T-cell (primary cell): ENCODE data around the gene FAM234B. TPM values are rescaled to one million over a fixed set of nuclear protein-coding genes. Genes with fewer than 3 reads are reported as not detected.

Experiments
- ATAC-seq, 4 experiments: fragments of 200-7000 bp in 3 of 4; fragments of 150-1000 bp in 1 of 4; cut with Tn5 transposase; replicated peaks in 1 of 4; 1 replicate in 3 of 4; 2 replicates in 1 of 4; pipeline ENCODE4 v1.10.0; 2021; ENCODE audit warnings: moderate library complexity in 3 of 4, mild to moderate bottlenecking in 2 of 4, moderate number of reproducible peaks in 1 of 4
- CTCF ChIA-PET, 2 donors: fragments of 300-600 bp; sonication (Branson Sonifier 250); formaldehyde crosslinking; loops; one replicate each; lab custom pipeline; 2022; ENCODE audit warnings: antibody characterized with exemption in 2 of 2; lab: Charles Lee
- POLR2A ChIA-PET, 2 donors: fragments of 300-600 bp; sonication (Branson Sonifier 250); formaldehyde crosslinking; loops; one replicate each; lab custom pipeline; 2022; ENCODE audit warnings: antibody characterized with exemption in 2 of 2; lab: Charles Lee
- DNase-seq, 35 experiments: peaks; one replicate each; pipeline versions ENCODE4 v3.0.0 to v3.0.0-alpha.2; 2013 to 2023
- H3K27ac ChIP-seq: one replicate; pipeline ENCODE4 v1.5.1; 2013; ENCODE audit warnings: low read length
- H3K27me3 ChIP-seq, 2 experiments: replicated peaks in 1 of 2; 1 replicate in 1 of 2; 2 replicates in 1 of 2; pipeline versions ENCODE4 v1.6.1 to v1.7.0; 2013; ENCODE audit warnings: low read length in 1 of 2, mixed read lengths in 1 of 2; ENCODE audit not compliant: control insufficient read depth in 2 of 2, insufficient read depth in 2 of 2; ENCODE audit errors: extremely low read depth in 1 of 2
- H3K36me3 ChIP-seq, 2 donors: 1 replicate in 1 of 2; 2 replicates in 1 of 2; pipeline versions ENCODE4 v1.6.1 to v1.7.0; 2013; ENCODE audit warnings: low read length in 1 of 2; ENCODE audit not compliant: control insufficient read depth in 2 of 2, insufficient read depth in 1 of 2; ENCODE audit errors: extremely low read depth in 1 of 2
- H3K4me1 ChIP-seq, 2 experiments: 1 replicate in 1 of 2; 2 replicates in 1 of 2; pipeline versions ENCODE4 v1.6.1 to v1.7.0; 2013; ENCODE audit warnings: low read length in 2 of 2, mixed read lengths in 1 of 2; ENCODE audit not compliant: insufficient read depth in 2 of 2, control insufficient read depth in 1 of 2; ENCODE audit errors: extremely low read depth in 1 of 2
- H3K4me3 ChIP-seq, 2 donors: 1 replicate in 1 of 2; 2 replicates in 1 of 2; pipeline versions ENCODE4 v1.5.1 to v1.7.0; 2013; ENCODE audit warnings: mild to moderate bottlenecking in 2 of 2, low read length in 1 of 2, moderate library complexity in 1 of 2; ENCODE audit not compliant: control insufficient read depth in 1 of 2; ENCODE audit errors: extremely low read depth in 1 of 2
- H3K9me3 ChIP-seq: 2 replicates; pipeline ENCODE4 v1.7.0; 2013
- H3K27ac Mint-ChIP-seq, 2 donors: one replicate each; pipeline ENCODE4 v1.8.0; 2020 to 2021; ENCODE audit warnings: mild to moderate bottlenecking in 2 of 2, mixed read lengths in 2 of 2
- H3K27me3 Mint-ChIP-seq, 2 donors: one replicate each; pipeline ENCODE4 v1.8.0; 2021 to 2022; ENCODE audit warnings: mixed read lengths in 2 of 2
- H3K36me3 Mint-ChIP-seq: one replicate; pipeline ENCODE4 v1.8.0; 2021; ENCODE audit warnings: mixed read lengths
- H3K4me1 Mint-ChIP-seq, 3 donors: one replicate each; pipeline ENCODE4 v1.8.0; 2020 to 2022; ENCODE audit warnings: mixed read lengths in 3 of 3, mild to moderate bottlenecking in 1 of 3
- H3K4me3 Mint-ChIP-seq, 3 donors: one replicate each; pipeline ENCODE4 v1.8.0; 2020 to 2022; ENCODE audit warnings: mild to moderate bottlenecking in 3 of 3, mixed read lengths in 3 of 3, moderate library complexity in 3 of 3
- H3K9me3 Mint-ChIP-seq, 3 donors: one replicate each; pipeline ENCODE4 v1.8.0; 2020 to 2022; ENCODE audit warnings: mixed read lengths in 3 of 3
- WGBS: methylation state at CpG from one replicate; pipeline ENCODE4 v1.1.5; 2013; ENCODE audit warnings: missing lambda C conversion rate; ENCODE audit not compliant: insufficient coverage; 5-methylcytosine and 5-hydroxymethylcytosine counted together
- total RNA-seq, 35 experiments: library from RNA in 6 of 35; stranded (reverse) in 6 of 35; fragments of 120-200 nt in 1 of 35; gene quantifications; one replicate each; pipeline versions ENCODE4 v1.2.1 to v1.2.4 and lab custom pipeline; 2013 to 2026

FAM234B gene
- total RNA-seq, 5 donors from 2014 or later (not counting 1 experiment from before 2014, with no cell fraction given) = 4.3 to 5.8 (median 4.6) TPM

DNA sequence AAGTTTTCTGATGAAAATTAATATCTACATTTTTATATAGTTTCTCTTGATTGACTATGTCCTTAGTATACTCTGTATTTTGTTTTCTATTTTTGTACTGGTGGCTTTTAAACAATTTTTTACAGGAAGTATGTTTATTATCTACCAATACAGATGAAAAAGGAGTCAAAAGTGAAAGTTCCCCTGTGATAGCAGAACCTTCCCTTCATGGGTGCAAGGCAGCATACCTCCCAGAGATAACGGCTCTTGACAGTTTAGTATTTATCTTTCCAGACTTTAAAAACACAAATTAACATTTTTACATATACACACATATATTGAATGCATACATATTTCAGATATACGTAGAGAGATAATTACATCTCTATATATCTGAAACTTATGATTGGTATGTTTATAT, 17.1 kb upstream of the FAM234B start:
- no peaks in the 10 kb centered on the region for H3K36me3 ChIP-seq
- no peaks in the 10 kb centered on the region for H3K9me3 ChIP-seq
- no peak overlapping the region for H3K4me3 ChIP-seq
- H3K27me3 Mint-ChIP-seq = peaks cover 0 to 15% of the 10 kb centered on the region in 2 donors
- DNase-seq = no peak
- no peak overlapping the region for H3K4me3 Mint-ChIP-seq
- no peaks in the 10 kb centered on the region for H3K36me3 Mint-ChIP-seq
- H3K27me3 ChIP-seq = peaks cover 0 to 2% of the 10 kb centered on the region in 2 experiments
- H3K27ac ChIP-seq = no peak overlapping the region
- no peak overlapping the region for H3K27ac Mint-ChIP-seq
- no peaks in the 10 kb centered on the region for H3K4me1 ChIP-seq
- H3K4me1 Mint-ChIP-seq = no peaks in the 10 kb centered on the region
- CTCF ChIA-PET = no interaction called here
- H3K9me3 Mint-ChIP-seq = no peaks in the 10 kb centered on the region
- no CpG with 5 or more reads among the region's 2 CpGs for WGBS
- ATAC-seq = no peak
- POLR2A ChIA-PET = no interaction called here

DNA sequence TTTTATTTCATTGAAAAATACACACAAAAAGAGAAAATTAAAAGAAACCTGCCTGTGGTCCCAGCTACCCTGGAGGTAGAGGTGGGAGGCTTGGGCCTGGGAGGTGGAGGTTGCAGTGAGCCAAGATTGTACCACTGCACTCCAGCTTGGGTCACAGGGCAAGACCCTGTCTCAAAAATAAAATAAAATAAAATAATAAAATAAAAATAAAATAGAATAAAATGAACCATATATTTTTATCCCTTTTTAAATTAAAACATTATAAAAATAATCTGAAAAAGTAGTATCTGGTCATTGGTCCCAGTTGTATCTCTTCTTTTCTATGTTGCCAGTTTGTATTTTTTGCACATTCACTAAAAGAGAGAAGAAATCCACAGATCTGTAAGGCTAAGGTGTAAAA, 16.7 kb upstream of the FAM234B start:
- Mint-ChIP-seq H3K27ac (no peak overlapping the region), H3K27me3 (peaks cover 0 to 15% of the 10 kb centered on the region in 2 donors), H3K4me3 (no peak overlapping the region), H3K36me3 (no peaks in the 10 kb centered on the region), H3K9me3 (no peaks in the 10 kb centered on the region), H3K4me1 (no peaks in the 10 kb centered on the region)
- POLR2A ChIA-PET = no interaction called here
- Histone ChIP-seq H3K36me3 (no peaks in the 10 kb centered on the region), H3K4me1 (no peaks in the 10 kb centered on the region), H3K4me3 (no peak overlapping the region), H3K27me3 (peaks cover 0 to 2% of the 10 kb centered on the region in 2 experiments), H3K9me3 (no peaks in the 10 kb centered on the region), H3K27ac (no peak overlapping the region)
- ATAC-seq (no peak), DNase-seq (no peak)
- CTCF ChIA-PET = no interaction called here

DNA sequence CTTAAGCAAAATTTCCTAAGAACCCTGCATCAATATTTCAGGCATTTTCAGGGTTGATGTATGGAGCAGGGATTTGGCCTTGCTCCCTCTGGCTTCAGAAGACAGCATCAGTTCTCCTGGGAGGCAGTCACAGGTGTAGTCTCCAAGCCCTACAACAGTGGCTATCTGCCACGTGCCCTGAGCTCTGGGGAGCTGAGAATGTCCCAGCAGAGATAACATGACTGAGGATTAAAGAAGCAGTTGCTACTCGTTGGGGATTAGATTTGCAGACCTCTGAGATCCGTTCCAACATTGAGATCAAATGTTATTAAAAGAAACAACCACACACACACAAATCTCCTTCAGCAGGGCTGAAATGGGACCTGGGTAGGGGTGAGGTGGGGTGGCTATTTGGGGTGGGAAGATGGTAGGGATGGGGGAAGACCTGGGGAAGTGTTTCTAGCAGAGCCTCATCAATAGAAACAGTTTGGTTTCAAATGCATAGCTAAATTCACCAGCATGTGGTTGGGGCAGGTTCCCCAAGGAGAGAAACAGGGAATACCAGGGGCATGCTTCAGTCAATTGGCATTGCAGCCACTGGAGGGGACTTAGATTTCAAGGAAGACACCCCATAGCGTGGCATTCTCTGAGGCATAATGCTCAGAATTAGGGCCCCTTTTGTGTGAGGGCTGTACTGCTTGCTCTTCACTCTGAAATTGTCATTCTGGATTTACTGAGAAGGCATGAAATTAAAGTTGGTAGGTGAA, 15.2 kb upstream of the FAM234B start:
- Mint-ChIP-seq H3K4me3 (no peak overlapping the region), H3K27me3 (peaks cover 0 to 15% of the 10 kb centered on the region in 2 donors), H3K4me1 (no peaks in the 10 kb centered on the region), H3K9me3 (no peaks in the 10 kb centered on the region), H3K27ac (no peak overlapping the region), H3K36me3 (no peaks in the 10 kb centered on the region)
- Histone ChIP-seq H3K9me3 (no peaks in the 10 kb centered on the region), H3K4me3 (no peak overlapping the region), H3K4me1 (no peaks in the 10 kb centered on the region), H3K27ac (no peak overlapping the region), H3K36me3 (no peaks in the 10 kb centered on the region), H3K27me3 (peaks cover 0 to 2% of the 10 kb centered on the region in 2 experiments)
- CTCF ChIA-PET = no interaction called here
- DNase-seq (no peak), ATAC-seq (no peak)
- POLR2A ChIA-PET = no interaction called here
- 80% methylated on average over 1 of the region's 4 CpGs for WGBS

DNA sequence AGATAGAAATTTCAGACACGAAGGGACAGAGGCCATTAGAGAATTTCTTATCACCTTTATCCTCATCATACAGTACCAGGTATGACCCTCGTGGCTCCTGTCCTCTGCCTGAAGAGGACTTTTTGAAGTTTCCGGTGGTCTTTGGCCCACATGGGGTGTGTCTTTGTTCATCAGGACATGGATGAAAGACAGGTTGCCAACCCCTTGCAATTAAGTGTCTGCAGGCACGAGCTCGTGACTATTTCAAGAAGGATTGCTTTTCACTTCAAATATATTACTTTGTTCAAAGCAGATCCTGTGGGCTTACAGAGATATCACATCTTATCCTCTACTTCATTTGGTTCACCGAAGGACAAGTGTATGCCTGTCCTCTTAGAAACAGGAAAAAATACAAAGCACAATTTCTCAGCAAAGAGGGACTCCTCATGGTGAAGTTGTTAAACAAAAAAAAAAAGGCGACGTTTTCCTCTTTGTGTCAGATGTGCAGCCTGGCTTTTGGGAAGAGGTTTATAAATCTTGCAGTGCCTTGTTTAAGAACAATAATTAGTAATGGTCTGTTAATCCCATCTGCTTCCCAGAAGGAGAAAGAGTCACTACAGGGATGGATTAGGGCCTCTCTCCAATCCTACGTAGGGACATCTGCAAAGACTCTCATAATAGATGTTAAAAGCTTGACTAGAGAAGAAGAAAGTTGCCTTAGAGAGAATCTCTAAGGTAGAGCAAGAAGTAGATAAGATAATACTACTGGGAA, 13.5 kb upstream of the FAM234B start:
- DNase-seq (no peak), ATAC-seq (no peak)
- H3K4me3 Mint-ChIP-seq = no peak overlapping the region
- ChIA-PET CTCF (no interaction called here), POLR2A (no interaction called here)
- Histone ChIP-seq H3K4me1 (no peaks in the 10 kb centered on the region), H3K9me3 (no peaks in the 10 kb centered on the region), H3K4me3 (no peak overlapping the region), H3K27ac (no peak overlapping the region), H3K36me3 (no peaks in the 10 kb centered on the region), H3K27me3 (peaks cover 0 to 2% of the 10 kb centered on the region in 2 experiments)
- WGBS = 88% methylated on average over 3 of the region's 9 CpGs
- no peak overlapping the region for H3K27ac Mint-ChIP-seq
- no peaks in the 10 kb centered on the region for H3K36me3 Mint-ChIP-seq
- peaks cover 0 to 10% of the 10 kb centered on the region in 2 donors for H3K27me3 Mint-ChIP-seq
- H3K4me1 Mint-ChIP-seq = no peaks in the 10 kb centered on the region
- no peaks in the 10 kb centered on the region for H3K9me3 Mint-ChIP-seq

DNA sequence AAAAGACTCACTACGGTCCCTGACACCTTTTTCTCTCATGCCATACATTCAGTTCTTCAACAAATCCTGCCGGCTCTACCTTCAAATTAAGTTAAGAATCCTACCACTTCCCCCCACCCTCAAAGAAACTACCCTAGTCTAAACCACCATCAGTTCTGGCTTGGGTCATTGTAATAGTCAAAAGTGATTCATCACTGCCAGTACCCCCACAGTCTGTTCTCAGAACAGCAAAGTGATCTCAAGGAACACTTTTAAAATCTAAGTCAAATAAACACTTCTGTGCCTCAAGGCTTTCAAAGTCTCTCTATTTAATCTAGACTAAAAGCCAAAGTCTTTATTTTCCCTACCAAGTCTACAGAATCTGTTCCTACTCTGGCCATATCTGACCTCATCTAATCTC, 12.0 kb upstream of the FAM234B start:
- no peaks in the 10 kb centered on the region for H3K9me3 ChIP-seq
- no peak for ATAC-seq
- ChIA-PET POLR2A (no interaction called here), CTCF (no interaction called here)
- no peak overlapping the region for H3K4me3 ChIP-seq
- H3K9me3 Mint-ChIP-seq = no peaks in the 10 kb centered on the region
- H3K27me3 Mint-ChIP-seq = peaks cover 0 to 6% of the 10 kb centered on the region in 2 donors
- H3K36me3 Mint-ChIP-seq = no peaks in the 10 kb centered on the region
- no peak overlapping the region for H3K4me3 Mint-ChIP-seq
- WGBS = 83% methylated on average over 1 of the region's 2 CpGs
- no peak overlapping the region for H3K27ac ChIP-seq
- H3K36me3 ChIP-seq = no peaks in the 10 kb centered on the region
- no peak for DNase-seq
- no peaks in the 10 kb centered on the region for H3K4me1 ChIP-seq
- peaks cover 0 to 2% of the 10 kb centered on the region in 2 experiments for H3K27me3 ChIP-seq
- no peaks in the 10 kb centered on the region for H3K4me1 Mint-ChIP-seq
- H3K27ac Mint-ChIP-seq = no peak overlapping the region

DNA sequence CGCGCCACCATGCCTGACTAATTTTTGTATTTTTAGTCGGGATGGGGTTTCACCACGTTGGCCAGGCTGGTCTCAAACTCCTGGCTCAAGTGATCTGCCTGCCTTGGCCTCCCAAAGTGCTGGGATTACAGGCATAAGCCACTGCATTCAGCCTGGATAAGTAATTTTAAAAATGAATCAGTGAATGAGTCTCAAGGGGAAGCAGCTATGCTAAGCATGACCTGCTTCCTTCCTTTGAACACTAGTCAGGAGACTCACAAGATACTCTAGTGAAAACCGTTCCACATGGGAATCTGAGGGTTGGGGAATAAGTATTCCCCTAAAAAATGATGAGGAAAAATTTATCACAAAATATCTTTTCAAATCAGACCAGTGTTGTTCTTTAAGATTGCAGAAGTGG, 10.7 kb upstream of the FAM234B start:
- Histone ChIP-seq H3K9me3 (no peaks in the 10 kb centered on the region), H3K27ac (no peak overlapping the region), H3K36me3 (no peaks in the 10 kb centered on the region), H3K27me3 (peaks cover 0 to 2% of the 10 kb centered on the region in 2 experiments), H3K4me3 (no peak overlapping the region), H3K4me1 (no peaks in the 10 kb centered on the region)
- Mint-ChIP-seq H3K36me3 (no peaks in the 10 kb centered on the region), H3K4me1 (no peaks in the 10 kb centered on the region), H3K9me3 (no peaks in the 10 kb centered on the region), H3K27ac (no peak overlapping the region), H3K27me3 (peaks cover 0 to 4% of the 10 kb centered on the region in 2 donors), H3K4me3 (no peak overlapping the region)
- ChIA-PET CTCF (no interaction called here), POLR2A (interaction anchor here in 1 of 2 donors (0.5 kb wide), 1 partner anchor 96 kb away, joined by 5 read pairs; no protein-coding TSS in a partner anchor)
- 100% methylated on average over 2 of the region's 5 CpGs for WGBS
- DNase-seq (no peak), ATAC-seq (no peak)
